Stimulated activated naive CD8-positive, alpha-beta T cell treated with anti-CD3 and anti-CD28 coated beads, Interleukin-15, Interleukin-2, amounts not matched to agents 100 U/mL and 50 U/mL, for 24 hours (primary cell): ENCODE data around the gene RHCE.
"Not testable (repeated sequence)": the region's sequence is repeated elsewhere in the genome, so short reads cannot be mapped to it uniquely, and the experiment has no call there.

Experiments used
- ATAC-seq: fragments of 150-1000 bp; cut with Tn5 transposase; one replicate; pipeline ENCODE4 v1.10.0; 2021
- DNase-seq: peaks from one replicate; pipeline ENCODE4 v3.0.0; 2021

Gene RHCE

DNA sequence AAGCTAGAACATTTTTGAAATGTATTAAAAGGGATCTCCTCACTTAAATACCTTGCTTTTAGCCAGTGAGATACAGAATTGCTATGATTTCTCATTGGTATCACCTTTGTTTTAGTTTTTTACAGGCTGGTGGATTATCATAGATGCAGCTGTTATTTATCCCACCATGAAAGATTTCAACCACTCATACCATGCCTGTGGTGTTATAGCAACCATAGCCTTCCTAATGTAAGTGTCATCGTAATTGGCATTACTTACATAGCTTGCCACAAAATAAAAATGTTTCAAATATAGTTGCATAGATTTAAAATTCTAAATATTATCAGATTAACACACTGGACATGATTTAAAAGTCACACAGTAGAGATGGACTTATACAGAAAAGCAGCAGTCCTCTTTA is 77.8 kb downstream of the RHCE start:
- ATAC-seq, result no peak

DNA sequence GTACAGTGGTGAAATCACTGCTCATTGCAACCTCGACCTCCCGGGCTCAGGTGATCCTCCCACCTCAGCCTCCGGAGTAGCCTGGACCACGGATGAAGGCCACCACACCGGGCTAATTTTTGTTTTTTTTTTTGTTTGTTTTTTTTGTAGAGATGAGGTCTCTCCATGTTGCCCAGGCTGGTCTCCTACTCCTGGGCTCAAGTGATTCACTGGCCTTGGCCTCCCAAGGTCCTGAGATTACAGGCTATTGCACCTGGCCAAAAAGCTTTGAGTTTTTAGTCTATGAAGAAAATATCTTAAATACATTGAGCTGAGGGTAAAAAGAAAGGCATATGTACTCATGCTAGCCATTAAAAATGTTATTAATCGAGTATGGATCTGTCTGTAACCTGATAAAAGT is 78.9 kb downstream of the RHCE start:
- no peak for ATAC-seq
- no peak for DNase-seq

More for the DNA sequence above, 77.8 kb downstream of the RHCE start:
- no peak for DNase-seq

DNA sequence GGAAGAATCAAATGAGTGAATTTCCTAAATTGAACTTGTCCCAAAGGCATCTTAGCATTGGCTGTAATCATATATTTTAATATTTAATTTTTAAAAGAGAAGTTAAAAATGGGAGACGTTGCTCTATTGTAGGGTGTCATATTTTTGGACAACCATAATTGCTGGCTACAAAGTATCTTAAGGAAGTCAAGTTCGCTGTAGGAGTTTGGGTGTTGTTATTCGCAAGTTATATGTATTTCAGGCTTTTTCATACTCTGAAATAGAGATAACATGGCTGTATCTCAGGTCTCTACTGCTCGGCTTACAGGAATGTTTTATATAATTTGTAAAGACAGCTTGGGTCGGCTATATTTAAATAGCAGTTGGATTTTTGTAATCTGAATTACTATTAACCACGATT is 81.6 kb downstream of the RHCE start:
- no peak for ATAC-seq
- DNase-seq, result no peak

DNA sequence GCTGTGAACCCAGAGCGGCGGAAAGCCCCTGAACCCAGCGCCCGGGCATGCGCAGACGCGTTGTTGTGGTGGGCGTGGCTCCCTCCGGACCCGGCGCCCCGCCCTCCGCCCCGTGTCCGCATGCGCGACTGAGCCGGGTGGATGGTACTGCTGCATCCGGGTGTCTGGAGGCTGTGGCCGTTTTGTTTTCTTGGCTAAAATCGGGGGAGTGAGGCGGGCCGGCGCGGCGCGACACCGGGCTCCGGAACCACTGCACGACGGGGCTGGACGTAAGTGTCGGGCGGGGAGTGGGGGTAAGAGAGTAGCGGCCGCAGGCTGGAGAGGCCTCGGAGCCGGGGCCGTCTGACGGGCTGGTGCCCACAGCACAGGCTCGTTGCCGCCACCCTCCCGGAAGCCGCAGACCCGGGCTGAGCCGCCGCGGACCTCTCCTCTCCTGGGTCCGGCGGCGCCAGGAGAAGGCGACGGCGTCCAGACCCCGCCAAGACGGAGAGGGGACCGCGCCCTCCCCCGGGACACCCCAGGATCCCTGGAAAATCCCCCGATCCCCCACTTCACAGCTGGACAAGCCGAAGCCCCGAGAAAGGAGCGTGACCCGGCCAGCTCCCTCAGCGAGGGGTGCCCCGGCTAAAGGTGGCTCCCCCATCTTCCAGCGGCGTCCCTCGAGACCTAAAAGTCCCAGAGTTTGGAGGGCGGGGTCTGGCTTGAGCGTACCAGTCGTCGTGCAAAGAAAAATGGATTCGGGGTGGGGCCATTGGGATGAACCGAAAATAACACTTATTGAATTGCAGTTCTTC is 82.2 kb downstream of the RHCE start, which contains the start of gene TMEM50A:
TMEM50A (plus strand) TSS at position 147 of the 794 bp plus-strand sequence. CDS start 2,153 bp downstream, outside the sequence.
- ATAC-seq (peak; percentile 85), DNase-seq (peak; percentile 92)

DNA sequence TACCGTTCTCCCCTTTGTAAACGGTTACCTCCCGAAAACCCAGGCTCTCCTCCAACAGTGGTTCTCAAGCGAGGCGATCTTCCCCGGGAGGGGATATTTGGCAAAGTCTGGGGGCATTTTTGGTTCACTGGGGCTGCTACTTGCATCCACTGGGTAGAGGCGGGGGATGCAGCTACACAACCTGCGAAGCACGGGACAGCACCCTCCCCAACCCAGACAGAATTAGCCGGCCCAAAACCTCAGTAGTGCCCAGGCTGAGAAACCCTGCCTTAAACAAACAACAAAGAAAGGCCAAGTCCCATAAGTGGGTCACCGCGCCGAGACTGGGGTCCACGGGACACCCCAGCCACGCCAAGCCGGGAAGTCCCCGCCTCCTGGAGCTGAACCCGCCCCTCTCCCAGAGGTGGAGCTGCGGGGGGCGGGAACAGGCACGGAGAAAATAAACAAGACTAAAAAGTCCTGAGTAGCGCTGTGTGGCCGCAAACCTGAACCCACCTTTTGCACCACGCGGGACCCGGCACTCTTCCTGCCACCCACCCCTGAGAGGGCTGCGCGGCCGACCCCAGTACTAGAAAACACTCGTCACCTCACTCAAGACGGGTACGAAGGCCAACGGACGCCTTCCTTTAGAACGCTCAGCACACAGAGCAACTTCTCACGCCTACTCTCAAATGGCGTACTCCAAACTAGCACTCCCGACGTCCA is 83.0 kb downstream of the RHCE start:
- DNase-seq (peak; percentile 28), ATAC-seq (peak; percentile 81)

DNA sequence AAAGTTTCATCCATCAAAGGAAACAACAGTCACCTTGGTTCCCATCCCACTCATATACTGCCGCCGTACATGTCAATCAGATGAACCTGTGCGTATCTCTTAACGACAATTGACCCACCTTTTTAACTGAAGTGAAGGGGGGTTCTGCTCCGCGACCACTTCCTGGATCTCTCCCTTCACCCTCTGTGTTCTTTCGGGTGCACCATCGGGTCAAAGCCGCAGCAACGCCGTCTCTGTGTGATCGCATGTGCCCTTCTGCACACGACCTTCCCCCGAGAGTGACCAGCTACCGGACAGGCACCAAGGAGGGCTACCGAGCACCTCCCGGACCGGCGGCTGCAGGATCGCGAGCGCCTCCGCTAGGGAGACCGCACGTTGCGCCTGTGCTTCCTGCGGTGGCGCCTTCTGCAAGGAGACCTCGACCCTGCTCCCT is 83.7 kb downstream of the RHCE start:
- ATAC-seq, result not testable (repeated sequence)
- peak; percentile 31 for DNase-seq

DNA sequence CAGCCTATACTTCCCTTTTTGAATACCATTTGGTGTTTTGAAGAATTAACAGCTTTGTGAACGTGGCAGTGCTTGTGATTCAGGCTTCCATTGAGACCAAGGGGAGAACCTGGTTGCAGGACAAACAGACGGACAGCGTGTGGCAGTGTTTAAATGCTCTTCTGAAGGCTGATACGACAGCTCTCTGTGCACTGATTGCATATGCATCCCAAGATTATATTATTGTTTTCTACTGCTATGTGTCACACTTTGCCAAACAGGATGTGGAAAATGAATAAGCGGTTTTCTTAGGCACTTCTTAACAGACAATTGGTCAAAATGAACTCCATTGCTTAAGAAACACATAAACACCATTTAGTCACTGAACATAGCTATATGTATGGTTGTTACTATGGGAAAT is 90.7 kb downstream of the RHCE start:
- not testable (repeated sequence) for DNase-seq

DNA sequence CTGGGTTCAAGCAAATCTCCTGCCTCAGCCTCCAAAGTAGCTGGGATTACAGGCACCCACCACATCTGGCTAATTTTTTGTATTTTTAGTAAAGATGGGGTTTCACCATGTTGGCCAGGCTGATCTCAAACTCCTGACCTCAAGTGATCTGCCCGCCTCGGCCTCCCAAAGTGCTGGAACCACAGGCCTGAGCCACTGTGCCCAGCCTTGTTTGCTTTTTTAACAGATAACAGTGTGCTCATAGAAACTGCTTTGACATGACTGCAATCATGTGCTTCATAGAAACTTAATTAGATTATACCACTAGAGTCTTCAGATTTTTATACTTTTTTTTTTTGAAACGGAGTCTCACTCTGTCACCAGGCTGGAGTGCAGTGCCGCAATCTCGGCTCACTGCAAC is 91.3 kb downstream of the RHCE start:
- DNase-seq, ATAC-seq: not testable (repeated sequence)

More for the DNA sequence above, 90.7 kb downstream of the RHCE start:
- peak; percentile 65 for ATAC-seq

DNA sequence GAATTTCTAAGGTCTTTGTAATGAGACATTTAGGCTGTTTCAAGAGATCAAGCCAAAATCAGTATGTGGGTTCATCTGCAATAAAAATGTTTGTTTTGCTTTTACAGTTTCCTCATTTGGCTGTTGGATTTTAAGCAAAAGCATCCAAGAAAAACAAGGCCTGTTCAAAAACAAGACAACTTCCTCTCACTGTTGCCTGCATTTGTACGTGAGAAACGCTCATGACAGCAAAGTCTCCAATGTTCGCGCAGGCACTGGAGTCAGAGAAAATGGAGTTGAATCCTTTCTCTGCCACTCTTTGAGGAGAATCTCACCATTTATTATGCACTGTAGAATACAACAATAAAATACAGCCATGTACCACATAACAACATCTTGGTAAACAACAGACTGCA is 91.8 kb downstream of the RHCE start:
- not testable (repeated sequence) for ATAC-seq, DNase-seq

DNA sequence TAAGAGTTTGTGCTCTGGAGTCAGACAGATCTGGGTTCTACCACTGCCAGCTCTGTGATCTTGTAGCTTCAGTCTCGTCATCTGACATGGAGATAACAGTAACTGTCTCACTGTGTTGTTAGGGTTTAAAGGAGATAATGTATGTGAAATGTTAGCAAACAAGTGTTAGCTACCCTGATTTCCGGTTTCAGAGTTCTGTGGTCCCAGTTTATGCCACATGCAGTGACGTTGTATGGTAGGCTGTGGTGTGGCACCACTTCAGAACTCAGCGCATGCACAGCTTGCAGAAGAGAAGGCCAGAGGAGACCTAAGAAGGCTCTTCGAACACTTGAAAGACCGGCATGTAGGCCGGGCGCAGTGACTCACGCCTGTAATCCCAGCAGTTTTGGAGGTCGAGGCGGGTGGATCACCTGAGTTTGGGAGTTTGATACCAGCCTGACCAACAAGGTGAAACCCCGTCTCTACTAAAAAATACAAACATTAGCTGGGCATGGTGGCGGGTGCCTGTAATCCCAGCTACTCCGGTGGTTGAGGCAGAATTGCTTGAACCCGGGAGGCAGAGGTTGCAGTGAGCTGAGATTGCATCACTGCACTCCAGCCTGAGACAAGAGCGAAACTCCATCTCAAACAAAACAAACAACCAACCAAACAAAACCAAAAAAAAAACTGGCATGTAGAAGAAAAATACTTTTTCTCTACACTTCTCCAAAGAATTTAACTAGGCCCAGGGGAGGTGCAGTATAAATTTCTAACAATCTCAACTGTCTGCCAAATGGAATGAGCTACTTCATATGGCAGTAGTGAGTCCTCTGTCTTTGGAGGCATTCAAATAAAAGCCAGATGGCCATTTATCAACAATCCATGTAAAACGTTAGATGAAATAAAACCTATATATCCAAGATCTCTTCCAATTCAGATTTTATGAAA is 92.5 kb downstream of the RHCE start:
- peak; percentile 71 for ATAC-seq
- not testable (repeated sequence) for DNase-seq

DNA sequence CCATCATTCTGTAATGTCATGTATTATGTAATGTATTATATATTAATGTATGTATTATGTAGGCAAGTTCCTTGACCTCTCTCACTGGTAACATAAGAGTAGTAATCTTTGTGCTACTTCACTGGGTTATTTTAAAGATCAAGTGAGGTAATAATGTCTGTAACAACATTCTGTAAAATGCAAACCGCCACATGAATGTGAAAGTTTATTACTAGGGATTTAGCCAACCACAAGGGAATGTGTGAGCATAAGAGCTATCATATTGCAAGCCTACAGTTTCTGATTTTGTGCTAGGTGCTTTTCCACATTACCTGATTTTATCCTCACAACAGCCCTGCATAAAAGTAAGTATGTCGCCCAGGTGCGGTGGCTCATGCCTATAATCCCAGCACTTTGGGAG is 96.2 kb downstream of the RHCE start:
- not testable (repeated sequence) for DNase-seq, ATAC-seq

DNA sequence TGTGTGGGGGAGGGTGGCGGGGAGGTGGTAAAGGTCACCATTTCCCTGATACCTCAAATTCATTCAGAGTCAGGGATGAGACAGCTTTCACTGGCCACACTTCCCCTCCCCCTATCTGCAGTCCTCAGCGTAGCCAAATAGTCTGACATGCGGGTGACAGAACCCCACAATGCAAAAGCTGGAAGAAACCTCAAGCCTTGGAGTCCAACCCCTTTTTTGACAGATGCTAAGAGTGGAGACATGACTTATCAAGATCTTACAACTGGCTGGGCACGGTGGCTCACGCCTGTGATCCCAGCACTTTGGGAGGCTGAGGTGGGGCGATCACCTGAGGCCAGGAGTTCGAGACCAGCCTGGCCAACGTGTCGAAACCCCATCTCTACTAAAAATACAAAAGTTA is 98.5 kb downstream of the RHCE start:
- not testable (repeated sequence) for DNase-seq, ATAC-seq

DNA sequence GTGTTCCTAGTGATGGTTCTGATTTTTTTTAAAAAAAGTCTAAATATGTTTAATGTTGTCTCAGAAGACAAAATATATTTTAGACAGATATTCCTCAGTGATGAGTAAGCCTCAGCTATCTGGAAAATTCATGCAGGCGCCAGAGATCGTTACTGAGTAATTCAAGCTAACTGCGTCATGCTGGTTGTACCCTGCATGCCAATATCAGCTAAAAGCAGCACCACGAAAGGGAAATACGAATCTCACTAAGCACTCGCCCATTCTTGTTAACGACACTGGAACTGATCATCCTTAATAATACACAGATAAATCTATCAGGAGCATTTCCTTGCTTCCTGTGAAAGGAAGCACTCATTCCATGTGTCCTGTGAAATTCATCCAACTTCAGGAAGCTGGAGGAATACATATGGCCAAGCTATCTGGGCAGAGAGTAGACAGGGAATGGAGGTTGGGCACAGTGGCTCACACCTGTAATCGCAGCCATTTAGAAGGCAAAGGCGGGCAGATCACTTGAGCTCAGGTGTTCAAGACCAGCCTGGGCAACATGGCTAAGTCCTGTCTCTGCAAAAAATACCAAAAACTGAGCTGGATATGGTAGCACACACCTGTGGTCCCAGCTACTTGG is 100.2 kb downstream of the RHCE start:
- DNase-seq, ATAC-seq: not testable (repeated sequence)

DNA sequence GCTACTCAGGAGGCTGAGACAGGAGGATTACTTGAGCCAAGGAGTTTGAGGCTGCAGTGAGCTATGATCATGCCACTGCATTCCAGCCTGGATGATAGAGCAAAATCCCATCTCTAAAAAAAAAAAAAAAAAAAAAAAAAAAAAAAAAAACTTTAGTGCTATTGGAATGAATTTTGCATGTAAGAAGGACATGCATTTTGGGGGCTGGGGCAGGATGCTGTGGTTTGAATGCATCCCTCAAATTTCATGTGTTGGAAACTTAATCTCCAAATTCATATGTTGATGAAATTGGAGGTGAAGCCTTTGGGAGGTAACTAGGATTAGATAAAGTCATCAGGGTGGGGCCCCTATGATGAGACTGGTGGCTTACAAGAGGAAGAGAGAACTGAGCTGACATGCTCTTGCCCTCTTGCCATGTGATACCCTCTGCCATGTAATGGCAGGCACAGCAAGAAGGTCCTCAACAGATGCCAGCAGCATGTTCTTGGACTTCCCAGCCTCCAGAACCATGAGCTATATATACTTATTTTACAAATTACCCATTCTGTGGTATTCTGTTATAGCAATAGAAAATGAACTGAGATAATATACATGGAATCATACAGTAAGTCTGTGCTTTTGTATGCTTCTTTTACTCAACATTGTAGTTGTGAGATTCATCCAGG is 107.7 kb downstream of the RHCE start:
- DNase-seq, ATAC-seq: not testable (repeated sequence)
